Measurements from ENCODE around the gene ARHGEF12.

Gene ARHGEF12

DNA sequence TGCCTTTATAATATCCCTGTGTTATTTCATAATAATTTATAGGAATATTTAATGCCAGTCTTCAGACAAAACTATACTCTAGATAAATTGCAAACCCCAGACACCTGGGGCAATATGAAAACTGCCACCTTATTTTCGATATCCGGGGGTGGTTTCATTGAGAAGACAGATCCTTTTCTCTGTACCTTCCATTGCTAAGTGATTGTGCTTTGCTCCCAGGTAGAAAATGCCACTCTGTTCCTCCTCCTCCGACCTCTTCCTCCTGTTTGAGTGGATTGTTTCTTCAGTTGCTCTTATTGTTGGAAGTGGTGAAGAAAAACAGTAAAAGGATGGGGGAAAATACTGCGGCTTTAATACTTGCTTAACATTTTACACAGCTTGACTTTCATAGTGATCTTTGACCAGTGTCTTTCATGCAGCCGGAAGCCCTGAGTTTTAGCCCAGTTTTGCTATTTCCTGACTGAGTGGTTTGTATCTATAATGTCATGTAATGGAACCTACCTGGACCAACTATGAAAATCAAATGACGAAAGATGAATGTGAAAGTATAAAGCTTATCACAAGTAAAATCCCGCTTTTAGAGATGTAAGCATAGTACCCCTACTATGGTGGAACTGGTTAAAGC lies 169.7 kb downstream of the ARHGEF12 start:
- no peak for DNase-seq

DNA sequence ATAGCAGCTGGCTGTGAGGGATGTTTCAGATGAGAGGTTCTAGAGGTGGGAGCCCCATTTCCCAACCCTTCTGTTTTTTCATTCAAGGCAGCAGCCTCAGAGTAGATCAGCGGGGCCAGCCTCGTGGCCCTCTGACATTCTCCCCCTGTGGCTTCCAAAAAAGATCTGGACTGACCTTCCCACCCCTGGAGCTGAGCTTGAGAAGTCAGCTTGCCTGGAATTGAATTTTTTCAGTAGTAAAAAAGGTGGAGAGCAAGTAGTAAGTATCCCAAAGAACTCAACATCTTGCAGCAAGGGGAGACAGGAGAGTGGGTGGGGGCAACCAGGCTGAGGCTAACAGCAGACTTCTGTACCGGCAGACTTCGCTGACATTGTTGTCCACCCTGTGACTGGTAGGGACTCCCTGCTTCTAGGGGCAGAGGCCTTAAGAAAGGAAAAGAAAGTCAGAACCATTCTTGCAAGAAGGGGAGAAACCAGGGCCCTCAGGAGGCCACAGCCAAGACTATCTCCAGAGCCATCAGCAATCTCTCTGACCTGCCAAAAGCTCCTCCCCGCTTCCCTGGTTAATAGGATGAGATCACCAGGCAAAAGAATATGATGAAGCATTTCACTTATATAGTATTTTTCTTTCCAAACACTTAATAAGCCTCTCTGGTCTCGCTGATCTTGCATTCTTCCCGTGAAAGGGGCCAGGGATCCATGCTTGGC lies 173.3 kb downstream of the ARHGEF12 start:
- DNase-seq: no peak

DNA sequence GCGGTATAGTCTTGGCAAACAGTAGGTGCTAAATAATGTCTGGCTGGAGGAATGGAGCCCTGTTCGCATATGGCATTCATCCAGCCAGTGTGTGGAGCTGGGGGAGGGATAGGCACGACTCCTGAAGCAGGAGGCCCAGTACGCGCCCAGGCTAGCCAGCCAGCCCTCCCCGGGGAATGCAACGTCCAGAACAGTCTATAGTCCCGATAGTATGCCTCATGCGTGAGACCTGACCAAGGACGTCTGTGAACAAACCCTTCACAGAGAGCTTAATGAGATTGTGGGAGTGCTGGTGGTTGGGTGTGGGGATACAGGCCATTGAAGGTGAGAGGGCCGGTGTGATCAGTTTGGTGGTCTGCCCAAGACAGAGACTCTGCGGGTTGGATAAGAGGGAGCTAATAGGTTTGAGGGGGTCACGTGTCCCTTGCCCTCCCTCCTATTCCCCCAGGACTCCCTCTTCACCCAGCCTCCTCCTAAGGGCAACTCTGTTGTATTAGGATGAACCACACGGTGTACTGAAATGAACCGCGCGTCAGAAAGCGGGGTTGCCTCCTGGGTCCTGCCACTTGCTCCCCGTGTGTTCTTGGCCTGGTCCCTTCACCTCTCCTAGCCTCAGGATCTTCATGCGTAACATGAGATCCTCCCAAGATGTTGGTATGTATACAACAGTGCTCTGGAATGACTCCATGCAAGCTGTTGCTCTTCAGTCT lies 174.3 kb downstream of the ARHGEF12 start:
- no peak for DNase-seq

DNA sequence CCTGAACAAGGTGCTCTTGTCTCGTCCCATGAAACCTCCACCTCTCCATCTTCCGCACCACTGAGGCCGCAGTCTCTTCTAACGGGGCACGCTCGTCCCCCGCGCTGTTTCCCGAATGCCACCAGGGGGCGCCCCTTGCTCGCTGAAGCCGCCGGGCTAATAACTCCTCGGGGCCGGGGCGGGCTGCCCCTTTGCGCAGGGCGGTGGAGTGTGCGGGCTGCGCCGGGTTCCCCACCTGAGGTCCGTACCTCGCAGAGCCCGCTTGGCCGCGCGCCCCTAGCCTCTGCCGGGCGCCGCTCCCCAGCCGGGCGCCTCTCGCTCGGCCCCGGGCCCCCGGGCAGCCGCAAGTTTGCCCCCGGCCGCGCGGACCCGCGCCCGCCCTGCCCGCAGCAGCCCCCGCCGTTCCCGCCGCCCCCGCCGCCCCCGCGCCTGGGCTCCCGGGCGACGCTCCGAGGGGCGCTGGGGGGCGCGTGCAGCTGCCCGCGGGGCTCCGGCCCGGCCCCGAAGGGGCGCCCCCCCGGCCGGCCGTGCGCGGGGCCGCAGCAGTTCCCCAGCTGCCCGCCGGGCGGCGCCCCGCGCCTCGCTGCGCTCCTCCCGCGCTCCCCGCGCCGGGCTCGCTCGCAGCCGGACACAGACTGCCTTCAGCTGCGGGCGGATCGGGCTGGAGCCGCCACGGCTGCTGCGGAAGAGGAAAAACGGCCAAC lies 175.1 kb downstream of the ARHGEF12 start, which contains the start of gene GRIK4:
Gene GRIK4, plus strand, starts transcription at position 633 of the 704 bp plus-strand sequence. CDS start 148,571 bp downstream, outside the sequence.
- peak; percentile 64 for DNase-seq

DNA sequence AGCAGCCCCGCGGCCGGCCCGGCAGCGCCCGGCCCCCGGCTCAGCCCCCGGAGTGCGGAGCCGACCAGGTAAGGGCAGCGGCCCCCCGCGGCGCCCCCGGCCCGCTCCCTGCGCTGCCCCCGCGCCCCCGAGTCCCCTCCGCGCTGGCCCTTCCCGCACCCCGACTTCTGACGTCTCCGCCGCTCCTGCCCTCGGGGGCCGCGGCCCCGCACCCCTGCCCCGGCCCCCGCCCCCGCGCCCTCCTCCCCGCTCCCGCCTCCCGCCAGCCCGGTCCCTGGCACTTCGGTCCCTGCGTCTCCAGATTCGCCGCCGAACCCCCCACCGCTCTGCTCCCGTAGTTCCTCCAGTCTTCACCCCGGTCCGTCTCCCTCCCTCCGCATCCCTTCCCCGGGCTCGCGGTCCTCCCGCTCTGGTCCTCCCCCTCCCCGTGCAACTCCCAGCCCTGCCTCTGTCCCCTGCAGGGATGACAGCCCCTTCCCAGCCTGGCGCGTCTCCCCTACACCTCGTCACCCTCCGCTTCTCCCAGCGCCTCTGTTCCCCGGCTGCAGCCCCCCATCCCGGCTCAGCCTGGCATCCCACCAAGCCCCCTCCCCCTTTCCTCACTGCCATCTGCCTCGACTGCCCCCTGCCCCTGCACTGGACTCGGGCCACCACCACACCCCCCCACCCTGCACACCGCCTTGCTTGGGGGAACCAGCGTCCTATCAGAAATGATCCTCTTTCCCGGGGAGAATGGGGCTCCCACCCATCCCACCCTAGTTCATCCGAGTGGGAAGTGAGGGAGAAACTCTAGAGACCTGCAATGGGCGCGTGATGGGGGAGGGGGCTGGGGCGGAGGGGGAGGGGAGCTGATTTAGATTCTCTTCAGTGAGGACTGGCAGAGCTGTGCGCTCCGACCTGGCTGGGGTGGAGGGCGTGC lies 175.9 kb downstream of the ARHGEF12 start:
- no peak for DNase-seq

DNA sequence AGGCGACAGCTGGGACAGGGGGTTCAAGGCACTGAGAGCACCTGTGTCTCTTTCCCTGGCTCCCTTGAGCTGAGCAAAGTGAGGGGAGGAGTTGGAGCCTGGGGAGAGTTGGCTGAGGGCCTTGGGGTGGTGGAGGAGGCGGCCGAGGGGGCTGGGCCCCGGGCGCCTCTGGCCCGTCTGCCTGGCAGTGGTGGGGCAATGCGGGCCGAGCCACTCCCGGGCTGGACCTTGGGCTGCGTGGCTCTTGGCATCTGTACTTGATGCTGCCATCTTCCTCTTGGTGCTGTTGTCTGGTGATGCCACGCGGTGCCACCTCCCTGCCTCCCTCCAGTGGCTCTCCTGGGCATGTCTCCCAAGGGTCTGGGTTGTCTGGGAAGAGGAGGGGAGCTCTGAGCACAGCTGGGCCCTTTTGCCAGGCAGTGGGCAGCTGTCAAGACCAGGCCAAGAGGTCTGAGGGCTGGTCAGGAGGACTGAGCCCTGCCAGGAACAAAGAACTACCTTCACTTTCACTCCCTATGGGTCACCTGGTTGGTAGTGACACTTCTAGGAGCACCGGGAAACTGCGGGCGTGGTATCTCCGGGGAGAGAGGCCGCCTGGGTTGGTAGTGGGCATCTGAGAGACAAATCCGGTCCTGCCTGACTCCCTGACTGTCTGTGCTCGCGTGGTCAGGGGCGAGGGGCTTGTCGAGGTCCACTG lies 176.7 kb downstream of the ARHGEF12 start:
- DNase-seq: no peak

DNA sequence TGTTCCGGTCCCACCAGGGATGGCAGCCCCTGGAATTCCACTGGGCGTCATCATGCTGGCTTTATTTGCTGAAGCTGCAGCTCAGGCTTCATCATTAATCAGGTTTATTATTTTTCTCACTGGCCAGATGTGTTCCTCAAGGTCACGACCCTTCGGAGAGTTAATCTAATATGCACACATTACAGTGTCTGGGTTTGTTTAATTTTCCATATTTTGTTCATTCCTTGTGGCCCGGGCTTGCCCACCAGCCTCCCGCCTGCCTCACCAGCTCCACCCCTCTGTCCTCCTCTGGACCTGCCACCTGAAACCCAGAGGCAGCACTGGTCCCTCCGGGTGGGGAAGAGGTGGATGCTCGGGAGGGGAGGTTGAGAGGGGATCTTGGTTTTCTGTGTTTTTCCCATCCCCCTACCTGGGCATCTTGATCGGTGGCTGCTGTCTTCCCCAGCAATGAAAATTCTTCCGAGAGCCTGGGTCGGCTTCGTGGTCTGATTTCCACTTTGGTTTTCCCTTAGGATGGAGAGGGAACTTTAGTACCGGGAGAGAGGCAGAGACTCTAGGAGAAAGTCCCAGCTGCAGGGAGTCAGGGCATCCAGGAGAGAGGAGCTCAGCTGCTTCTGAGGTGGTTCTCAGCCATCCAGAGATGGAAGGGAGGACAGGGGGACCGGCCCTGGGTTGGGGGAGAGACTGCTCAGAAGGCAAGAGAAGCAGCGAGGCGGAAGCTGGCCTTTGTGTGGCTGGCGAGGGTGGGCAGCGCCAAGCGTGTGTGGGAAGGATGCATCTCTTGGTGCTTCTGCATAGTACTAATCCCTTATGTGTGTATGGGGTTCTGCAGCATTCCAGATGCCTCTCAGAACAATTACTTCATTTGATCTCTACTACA lies 177.5 kb downstream of the ARHGEF12 start:
- no peak for DNase-seq

DNA sequence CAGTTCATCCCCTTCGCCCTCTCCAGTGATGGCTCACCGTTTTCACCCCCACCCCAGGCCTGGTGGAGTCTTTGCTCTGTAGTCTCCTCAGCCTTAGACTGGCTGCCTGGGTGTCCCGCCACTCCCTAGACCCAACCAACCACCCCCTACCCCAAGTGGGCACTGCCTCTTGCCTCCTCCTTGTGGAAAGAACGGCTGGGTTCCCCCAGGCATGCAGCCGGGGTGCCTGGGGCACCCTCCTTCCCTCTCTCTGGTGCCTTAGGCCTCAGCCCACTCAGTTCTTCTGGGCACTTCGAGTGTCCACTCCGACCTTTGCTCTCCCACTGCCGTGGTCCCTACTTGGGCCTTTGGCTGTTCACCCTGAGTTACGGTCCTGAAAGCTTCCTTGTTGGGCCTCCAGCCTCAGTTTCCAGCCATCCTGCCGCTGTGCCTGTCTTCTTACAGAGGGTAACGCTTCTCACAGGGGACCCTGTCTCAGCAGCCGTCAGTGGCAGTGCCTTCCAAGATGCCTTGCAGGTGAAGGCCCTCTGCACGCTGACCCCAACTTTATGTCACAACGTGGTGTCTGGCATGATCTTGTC lies 178.4 kb downstream of the ARHGEF12 start:
- DNase-seq: no peak

DNA sequence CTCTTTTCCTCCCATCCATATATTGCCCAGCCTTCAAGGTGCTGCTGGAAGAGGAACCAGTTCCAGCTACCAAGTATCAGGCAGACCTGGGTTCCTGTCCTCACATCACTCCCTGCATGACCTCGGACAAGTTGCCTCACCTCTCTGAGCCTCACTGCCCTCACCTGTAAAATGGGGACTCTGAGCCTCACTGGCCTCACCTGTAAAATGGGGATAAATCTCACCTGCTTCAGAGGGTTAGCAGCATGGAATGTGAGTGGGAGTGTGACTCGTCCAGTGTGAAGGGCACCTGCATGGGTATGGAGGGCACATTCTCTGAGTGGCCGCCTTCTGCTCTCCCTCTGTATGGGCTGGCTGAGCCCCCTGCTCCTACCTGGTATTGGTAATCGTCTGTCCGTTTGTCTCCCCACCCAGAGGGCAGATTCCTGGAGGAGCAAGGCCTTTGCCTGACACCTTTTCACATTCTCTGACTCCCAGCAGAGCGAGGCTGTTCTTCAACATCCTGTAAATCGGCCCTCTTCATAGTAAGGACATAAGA lies 179.0 kb downstream of the ARHGEF12 start:
- DNase-seq: no peak

DNA sequence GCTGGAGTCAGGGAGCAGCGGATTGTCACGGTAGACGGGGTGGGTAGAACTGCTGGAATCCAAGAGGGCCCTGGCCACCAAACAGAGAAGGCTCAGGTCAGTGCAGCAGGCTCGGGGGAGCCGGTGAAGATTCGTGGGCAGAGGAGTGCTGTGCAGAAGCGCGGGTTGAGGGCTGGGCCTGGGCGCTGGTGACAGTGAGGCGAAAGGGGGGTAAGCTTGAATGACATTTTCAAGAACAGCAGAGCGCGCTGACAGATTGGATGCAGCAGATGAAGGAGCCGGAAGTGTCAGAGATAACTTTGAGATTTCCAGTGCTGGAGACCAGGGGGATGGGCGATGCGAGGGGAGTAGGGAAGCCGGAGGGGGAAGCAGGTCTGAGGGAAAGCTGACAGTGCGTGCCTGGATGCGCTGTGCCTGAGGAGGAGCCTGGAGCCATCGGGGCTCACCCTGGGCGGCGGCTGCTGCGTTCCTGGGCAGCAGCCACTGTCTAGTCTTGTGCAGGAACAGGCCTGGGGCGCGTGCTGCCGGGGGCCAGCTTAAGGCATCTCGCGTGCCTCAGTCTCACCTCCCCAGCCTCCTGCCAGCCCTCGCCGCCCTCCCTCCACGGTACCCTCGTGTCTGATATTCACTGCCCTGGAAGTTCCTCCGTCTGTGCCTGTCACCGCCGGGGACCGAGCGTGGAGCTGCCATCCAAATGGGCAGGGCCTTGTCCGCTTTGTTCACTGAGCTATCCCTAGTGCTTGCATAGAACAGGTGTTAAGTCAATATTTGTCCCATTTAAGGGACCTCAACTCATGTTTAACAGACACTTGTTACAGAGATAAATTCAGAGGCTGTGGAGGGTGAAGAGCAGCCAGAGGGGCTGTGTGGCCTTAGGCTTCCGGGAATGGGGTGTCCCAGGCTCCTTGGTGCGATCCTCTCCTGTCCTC lies 180.5 kb downstream of the ARHGEF12 start:
- no peak for DNase-seq

DNA sequence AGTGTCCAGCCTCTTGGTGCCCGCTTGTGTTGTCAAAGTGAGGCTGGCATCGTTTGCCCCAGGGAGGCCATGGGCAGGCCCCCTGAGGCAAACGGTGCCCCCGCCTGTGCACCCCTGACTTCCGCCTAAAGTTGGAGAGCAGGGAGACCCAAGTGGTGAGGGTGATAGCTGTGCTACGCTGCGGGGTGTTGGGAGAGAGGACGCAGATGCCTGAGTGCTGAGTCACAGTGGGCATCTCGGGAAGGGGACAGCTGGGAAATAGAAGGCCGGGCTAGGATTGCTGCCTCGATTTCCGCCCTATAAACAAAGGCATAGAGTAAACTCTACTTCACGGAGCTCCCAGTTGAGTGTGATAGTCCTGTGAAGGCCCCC lies 181.2 kb downstream of the ARHGEF12 start:
- peak; percentile 40 for DNase-seq

DNA sequence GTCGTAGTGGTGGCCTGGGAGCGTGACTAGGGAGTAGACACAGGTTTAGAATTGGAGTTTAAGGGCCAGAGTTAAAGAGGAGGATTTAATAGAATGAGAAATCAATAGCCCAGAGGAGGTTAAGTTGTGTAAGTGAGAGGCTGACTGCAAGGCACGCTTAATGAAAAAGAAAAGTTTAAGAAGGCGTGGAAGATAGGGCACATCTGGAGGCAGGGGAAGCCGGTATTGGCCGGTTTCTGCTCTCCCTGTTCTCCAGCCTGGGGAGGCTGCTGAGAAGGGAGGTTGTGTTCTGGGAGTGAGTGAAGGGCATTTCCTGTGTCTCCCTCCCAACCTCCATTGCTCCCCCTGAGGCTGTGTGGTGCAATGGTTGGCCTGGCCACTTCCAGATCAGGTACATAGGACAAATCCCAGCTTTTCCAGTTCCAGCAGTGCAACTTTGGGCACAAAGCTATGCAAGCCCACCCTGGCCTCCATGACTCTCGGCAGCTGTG lies 181.6 kb downstream of the ARHGEF12 start:
- no peak for DNase-seq

DNA sequence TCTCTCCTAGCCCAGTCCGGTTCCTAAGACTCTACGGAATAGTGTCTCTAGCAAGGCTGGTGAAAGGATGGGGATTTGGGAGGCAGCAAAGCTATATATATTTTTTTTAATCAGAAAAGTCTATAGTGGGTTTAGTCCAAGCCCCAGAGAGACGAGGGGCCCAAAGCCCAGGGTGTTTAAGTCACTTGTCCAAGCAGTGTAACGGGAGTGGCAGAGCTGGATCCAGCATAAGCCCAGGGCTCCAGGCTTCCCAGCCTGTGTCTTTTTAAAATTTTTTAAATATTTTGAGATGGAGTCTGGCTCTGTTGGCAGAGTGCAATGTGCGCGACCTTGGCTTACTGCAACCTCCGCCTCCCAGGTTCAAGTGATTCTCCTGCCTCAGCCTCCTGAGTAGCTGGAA lies 182.1 kb downstream of the ARHGEF12 start:
- no peak for DNase-seq

DNA sequence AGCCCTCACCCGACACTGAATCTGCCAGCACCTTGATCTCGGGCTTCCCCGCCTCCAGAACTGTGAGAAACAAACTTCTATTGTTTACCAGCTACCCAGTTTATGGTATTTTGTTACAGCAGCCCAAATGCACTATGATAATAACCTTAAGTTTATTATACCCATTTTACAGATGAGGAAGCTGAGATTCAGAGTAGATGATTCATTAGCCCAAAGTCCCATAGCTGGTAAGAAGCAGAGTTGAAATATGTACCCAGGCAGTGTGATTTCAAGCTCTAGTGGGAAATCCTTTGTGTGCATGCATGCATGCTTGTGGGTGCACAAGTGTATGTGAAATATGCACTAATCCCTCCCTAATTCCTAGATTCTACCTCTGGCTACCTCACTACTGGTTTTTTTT lies 183.3 kb downstream of the ARHGEF12 start:
- no peak for DNase-seq

DNA sequence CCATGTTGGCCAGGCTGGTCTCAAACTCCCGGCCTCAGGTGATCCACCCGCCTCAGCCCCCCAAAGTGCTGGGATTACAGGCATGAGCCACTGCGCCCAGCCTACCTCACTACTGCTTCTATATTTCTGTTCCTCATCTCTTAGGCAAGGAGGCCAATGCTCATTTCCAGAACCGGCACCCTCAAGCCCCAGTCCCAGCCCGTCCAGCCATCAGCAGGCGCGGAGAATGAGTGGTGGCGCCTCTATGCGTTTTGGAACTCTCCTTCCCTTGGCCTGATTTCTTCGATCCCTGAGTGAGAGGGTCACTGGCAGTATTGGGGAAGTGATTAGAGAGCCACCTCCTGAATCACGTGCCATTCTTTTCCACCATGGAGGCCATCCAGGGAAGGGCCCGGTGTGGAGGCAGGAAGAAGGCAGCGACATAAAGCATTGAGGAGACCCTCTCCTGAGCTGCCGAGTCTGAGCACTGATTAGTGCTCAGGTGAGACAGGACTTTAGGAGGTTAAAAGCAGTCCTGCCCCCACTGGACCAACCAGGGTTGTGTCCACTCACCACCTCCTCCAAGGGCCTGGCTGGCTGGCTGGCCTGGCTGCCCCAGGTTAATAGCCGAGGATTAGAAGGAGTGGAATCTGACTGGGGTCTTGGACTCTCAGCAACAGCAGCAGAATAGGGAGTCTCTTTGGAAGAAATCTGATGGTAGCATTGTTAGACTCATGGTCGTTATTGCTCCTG lies 184.0 kb downstream of the ARHGEF12 start:
- no peak for DNase-seq

DNA sequence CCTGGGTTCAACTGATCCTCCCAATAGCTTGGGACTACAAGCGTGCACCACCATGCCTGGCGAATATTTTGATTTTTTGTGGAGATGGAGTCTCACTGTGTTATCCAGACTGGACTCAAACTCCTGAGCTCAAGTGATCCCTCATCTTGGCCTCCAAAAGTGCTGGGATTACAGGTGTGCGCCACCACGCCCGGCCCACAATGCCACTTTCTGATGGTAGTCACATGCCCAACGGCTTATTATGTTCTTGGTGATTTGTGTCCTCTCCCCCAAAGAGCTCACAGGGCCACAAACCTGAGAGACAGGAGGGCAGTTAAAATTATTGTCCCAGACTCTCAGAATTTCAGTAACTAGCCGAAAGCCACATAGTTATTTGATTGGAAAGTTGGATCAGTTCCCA lies 185.0 kb downstream of the ARHGEF12 start:
- no peak for DNase-seq

DNA sequence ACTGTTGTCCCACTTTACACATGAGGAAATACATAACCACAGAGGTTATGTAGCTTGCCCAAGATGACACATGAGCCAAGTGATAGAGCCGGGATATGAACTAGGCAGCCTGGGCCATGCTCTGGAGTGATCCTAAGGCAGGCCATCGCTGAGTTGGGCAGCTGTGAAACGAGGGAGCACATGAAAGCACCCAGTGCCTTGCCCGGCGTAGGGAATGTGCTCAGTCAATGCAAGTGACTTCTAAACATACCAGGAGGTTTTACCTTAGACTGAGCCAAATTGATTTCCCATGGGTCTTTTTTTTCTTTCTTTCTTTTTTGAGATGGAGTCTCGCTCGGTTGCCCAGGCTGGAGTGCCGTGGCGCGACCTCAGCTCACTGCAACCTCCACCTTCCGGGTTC lies 185.8 kb downstream of the ARHGEF12 start:
- DNase-seq: no peak

DNA sequence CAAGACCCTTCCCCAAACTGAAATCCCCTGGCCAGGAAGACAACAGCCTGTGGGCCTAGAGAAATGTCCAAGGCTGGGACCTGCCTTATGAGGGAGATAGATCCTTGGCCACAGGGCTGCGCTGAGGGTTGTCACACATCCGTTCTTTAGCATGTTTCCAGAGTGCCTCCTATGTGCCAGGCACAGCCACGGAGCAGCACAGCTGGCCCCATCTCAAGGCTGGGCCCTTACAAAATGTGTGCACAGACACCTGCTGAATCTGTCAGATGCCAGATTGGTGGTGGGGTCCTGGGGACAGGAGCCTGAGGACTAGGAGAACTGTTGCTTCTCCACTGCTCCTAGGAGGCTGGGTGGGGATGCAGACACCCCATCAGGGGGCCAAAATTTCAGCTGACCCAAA lies 186.5 kb downstream of the ARHGEF12 start:
- DNase-seq: no peak

All from T1000 (cell line).